Colonic mucosa (tissue), 4 donors: ENCODE results near the gene RBBP8NL. TPM values are rescaled to one million over a fixed set of nuclear protein-coding genes. Genes with fewer than 3 reads are reported as not detected.

Experiments used
- DNase-seq: peaks from one replicate; pipeline ENCODE4 v3.0.0-alpha.2; 2020
- H3K27ac ChIP-seq: fragments of 200-600 bp; one replicate; pipeline ENCODE4 v1.8.0; 2021
- H3K27me3 ChIP-seq: fragments of 200-600 bp; one replicate; pipeline ENCODE4 v1.8.0; 2021
- H3K36me3 ChIP-seq: fragments of 200-600 bp; one replicate; pipeline ENCODE4 v1.8.0; 2021
- H3K4me1 ChIP-seq: fragments of 200-600 bp; one replicate; pipeline ENCODE4 v1.8.0; 2021; ENCODE audit warnings: mild to moderate bottlenecking
- H3K4me3 ChIP-seq: fragments of 200-600 bp; one replicate; pipeline ENCODE4 v1.8.0; 2021
- H3K9ac ChIP-seq, 2 donors: one replicate each; pipeline ENCODE4 v1.7.0; 2013; ENCODE audit warnings: control low read depth in 2 of 2, low read depth in 2 of 2, low read length in 2 of 2
- H3K9me3 ChIP-seq: fragments of 200-600 bp; one replicate; pipeline ENCODE4 v1.8.0; 2021
- intact Hi-C: fragments of 100-400 bp; cut with DNase I; formaldehyde crosslinking; loops from one replicate; pipeline ENCODE4 v1.14.1; 2022
- total RNA-seq, 2 donors: library from RNA; stranded (reverse); fragmentation: NEBNext Ultra II Directional in 1 of 2; extraction: Animal tissue kit (Norgen Biotek cat#: 25700) in 1 of 2; gene quantifications; one replicate each; pipeline ENCODE4 v1.2.1, GENCODE V29; 2021
- TF ChIP-seq, protein P1 (sequence below): fragments of 200-600 bp; IDR thresholded peaks from one replicate; pipeline ENCODE4 v1.8.0; 2022; ENCODE audit warnings: antibody characterized with exemption, mild to moderate bottlenecking
- donor health status: healthy.
- donor health status: DM: no; HTN: no; CAD: no.
- donor health status: DM: no; HTN: no; CAD: no.

Gene RBBP8NL
- total RNA-seq, 2 donors from 2014 or later, result 5.9 to 12.5 TPM

GRCh38 chr20:62437927-62438326 is 10.6 kb upstream of the RBBP8NL start:
- no peak overlapping the region for H3K27ac ChIP-seq
- H3K9ac ChIP-seq, result no peak overlapping the region
- TF ChIP-seq, protein P1, sequence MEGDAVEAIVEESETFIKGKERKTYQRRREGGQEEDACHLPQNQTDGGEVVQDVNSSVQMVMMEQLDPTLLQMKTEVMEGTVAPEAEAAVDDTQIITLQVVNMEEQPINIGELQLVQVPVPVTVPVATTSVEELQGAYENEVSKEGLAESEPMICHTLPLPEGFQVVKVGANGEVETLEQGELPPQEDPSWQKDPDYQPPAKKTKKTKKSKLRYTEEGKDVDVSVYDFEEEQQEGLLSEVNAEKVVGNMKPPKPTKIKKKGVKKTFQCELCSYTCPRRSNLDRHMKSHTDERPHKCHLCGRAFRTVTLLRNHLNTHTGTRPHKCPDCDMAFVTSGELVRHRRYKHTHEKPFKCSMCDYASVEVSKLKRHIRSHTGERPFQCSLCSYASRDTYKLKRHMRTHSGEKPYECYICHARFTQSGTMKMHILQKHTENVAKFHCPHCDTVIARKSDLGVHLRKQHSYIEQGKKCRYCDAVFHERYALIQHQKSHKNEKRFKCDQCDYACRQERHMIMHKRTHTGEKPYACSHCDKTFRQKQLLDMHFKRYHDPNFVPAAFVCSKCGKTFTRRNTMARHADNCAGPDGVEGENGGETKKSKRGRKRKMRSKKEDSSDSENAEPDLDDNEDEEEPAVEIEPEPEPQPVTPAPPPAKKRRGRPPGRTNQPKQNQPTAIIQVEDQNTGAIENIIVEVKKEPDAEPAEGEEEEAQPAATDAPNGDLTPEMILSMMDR, result no peak
- no peak for DNase-seq
- no peaks in the 10 kb centered on the region for H3K27me3 ChIP-seq
- no peaks in the 10 kb centered on the region for H3K4me1 ChIP-seq
- intact Hi-C loops, result no loop called here
- no peaks in the 10 kb centered on the region for H3K36me3 ChIP-seq
- no peaks in the 10 kb centered on the region for H3K9me3 ChIP-seq
- H3K4me3 ChIP-seq, result no peak overlapping the region

DNA sequence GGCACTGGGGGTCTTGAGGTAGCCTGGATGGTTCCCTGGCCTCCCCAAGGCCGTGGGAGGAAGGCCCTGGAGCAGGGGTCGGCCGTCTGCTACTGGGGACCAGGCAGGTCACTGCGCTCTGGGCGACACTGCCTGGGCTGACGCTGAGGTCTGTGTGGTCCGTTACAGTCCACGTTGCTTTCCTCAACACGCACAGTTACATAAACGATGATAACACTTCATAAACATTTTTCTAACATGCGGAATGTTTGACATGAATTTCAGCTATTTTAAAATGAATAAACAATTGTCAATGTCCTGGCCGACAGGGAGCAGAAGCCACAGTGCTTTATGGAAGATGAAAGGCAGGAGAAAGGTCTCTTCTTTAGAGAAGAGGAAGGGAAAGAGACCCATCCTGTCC is 10.2 kb upstream of the RBBP8NL start:
- intact Hi-C loops, result no loop called here
- Histone ChIP-seq H3K27ac (no peak overlapping the region), H3K9ac (no peak overlapping the region), H3K4me3 (no peak overlapping the region), H3K9me3 (no peaks in the 10 kb centered on the region), H3K36me3 (no peaks in the 10 kb centered on the region), H3K27me3 (no peaks in the 10 kb centered on the region), H3K4me1 (no peaks in the 10 kb centered on the region)
- DNase-seq, result no peak
- TF ChIP-seq, protein P1, result no peak

- no peak overlapping the region for H3K4me3 ChIP-seq
- no peak overlapping the region for H3K9ac ChIP-seq
- H3K4me1 ChIP-seq, result no peaks in the 10 kb centered on the region
- TF ChIP-seq, protein P1, result no peak
- H3K36me3 ChIP-seq, result no peaks in the 10 kb centered on the region
- no peaks in the 10 kb centered on the region for H3K9me3 ChIP-seq
- intact Hi-C loops, result no loop called here
- H3K27me3 ChIP-seq, result no peaks in the 10 kb centered on the region
- no peak overlapping the region for H3K27ac ChIP-seq
- DNase-seq, result no peak
Observed at GRCh38 chr20:62436692-62437091, 9.4 kb upstream of the RBBP8NL start.

DNA sequence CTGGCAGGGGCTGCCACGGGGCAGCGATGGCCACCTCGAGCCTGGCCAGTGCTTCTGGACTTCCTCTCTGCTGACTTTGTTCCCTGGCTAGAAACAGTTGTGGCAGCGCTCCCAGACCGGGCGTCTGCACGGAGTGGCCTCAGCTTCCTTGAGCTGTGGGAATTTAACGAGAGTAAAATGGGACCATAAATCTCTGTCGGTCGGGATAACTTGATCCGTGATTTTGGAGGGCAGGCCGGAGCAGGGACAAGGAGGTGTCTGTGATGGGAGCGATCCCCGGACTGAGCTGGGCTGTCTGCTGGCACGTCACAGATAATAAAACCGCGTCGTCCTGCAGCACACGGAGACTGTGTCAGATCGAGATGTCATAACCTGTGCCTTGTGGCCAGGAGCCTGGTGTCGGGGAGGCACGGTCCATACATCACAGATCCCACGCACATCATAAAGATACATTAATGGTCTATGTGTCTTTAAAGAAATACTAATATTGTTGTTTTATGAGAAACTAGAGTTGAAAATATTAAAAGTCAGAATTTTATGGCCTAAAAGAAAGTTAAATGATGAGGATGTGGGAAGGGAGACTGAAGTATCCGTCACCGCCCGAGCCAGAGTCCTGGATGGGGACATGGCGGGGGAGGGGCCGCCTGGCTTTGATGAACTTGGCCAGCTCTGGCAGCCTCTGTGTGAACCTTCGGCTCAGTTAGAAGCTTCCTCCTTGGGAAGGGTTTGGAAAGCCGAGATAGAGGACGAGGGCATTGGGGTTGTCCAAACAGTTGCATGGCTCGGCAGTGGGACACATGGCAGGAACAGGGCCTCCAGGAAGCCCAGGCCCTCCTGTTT is 6.5 kb upstream of the RBBP8NL start:
- intact Hi-C loops, result no loop called here
- Histone ChIP-seq H3K4me1 (peaks cover 8% of the 10 kb centered on the region), H3K27ac (no peak overlapping the region)

DNA sequence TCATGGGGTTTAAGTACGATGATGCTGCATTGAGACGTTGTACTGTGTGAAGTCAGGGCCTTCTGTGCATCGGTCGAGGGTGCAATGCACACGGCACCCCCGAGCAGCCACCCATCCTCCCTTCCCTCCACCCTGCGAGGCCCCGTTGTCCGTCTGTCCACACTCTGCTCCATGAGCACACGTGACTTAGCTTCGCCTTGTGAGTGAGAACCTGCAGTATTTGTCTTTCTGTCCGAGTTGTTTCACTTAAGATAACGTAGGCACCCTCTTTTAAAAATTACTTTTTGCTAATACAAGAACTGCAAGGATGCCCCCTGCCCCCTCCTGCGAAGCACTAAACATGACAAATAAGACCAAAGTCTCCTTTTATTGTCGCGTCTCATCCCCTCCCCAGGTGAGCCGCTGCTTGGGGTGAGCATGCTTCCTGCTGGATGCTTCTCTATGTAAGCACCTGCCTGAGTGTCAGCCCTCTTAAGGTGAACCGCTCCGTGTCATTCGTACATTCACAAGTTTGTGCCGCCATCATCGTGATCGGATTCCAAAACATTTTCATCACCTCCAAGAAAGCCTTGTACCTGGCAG is 3.6 kb upstream of the RBBP8NL start:
- no peaks in the 10 kb centered on the region for H3K36me3 ChIP-seq
- no peaks in the 10 kb centered on the region for H3K9me3 ChIP-seq
- no peak overlapping the region for H3K9ac ChIP-seq
- no peaks in the 10 kb centered on the region for H3K27me3 ChIP-seq
- H3K4me1 ChIP-seq, result peaks cover 13% of the 10 kb centered on the region
- intact Hi-C loops, result no loop called here
- no peak for DNase-seq
- H3K4me3 ChIP-seq, result no peak overlapping the region
- TF ChIP-seq, protein P1, result no peak
- H3K27ac ChIP-seq, result no peak overlapping the region

More for the DNA sequence above, 6.5 kb upstream of the RBBP8NL start:
- Histone ChIP-seq H3K9ac (no peak overlapping the region), H3K4me3 (no peak overlapping the region), H3K27me3 (no peaks in the 10 kb centered on the region), H3K36me3 (no peaks in the 10 kb centered on the region), H3K9me3 (no peaks in the 10 kb centered on the region)
- peak; percentile 69 for DNase-seq
- TF ChIP-seq, protein P1, result no peak
